CD4-positive, alpha-beta T cell treated with Interleukin-4 for 4 hours (primary cell): ENCODE results near the gene POLR2E.
"Not testable (repeated sequence)": the region's sequence is repeated elsewhere in the genome, so short reads cannot be mapped to it uniquely, and the experiment has no call there.

Experiments used
- DNase-seq: peaks from one replicate; pipeline ENCODE4 v3.0.0-alpha.2; 2020

Gene POLR2E

GRCh38 chr19:1094978-1095701, at the start of gene POLR2E:
POLR2E (minus strand) TSS chr19:1095375; CDS start chr19:1095315, 60 bp downstream.
- peak; percentile 98 for DNase-seq

DNA sequence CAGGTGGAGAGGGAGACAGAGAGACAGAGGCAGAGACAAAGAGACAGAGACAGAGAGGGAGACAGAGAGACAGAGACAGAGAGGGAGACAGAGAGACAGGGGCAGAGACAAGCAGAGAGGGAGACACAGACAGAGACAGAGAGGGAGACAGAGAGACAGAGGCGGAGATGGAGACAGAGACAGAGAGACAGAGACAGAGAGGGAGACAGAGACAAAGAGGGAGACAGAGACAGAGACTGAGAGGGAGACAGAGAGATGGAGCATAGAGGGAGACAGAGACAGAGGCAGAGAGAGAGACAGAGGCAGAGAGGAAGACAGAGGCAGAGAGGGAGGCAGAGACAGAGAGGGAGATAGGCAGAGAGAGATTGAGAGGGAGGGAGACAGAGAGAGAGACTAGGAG, 49.6 kb upstream of the POLR2E start:
- DNase-seq = no peak

GRCh38 chr19:1143828-1144399, 48.7 kb upstream of the POLR2E start:
- DNase-seq = no peak

GRCh38 chr19:1141944-1142343, 46.8 kb upstream of the POLR2E start:
- no peak for DNase-seq

DNA sequence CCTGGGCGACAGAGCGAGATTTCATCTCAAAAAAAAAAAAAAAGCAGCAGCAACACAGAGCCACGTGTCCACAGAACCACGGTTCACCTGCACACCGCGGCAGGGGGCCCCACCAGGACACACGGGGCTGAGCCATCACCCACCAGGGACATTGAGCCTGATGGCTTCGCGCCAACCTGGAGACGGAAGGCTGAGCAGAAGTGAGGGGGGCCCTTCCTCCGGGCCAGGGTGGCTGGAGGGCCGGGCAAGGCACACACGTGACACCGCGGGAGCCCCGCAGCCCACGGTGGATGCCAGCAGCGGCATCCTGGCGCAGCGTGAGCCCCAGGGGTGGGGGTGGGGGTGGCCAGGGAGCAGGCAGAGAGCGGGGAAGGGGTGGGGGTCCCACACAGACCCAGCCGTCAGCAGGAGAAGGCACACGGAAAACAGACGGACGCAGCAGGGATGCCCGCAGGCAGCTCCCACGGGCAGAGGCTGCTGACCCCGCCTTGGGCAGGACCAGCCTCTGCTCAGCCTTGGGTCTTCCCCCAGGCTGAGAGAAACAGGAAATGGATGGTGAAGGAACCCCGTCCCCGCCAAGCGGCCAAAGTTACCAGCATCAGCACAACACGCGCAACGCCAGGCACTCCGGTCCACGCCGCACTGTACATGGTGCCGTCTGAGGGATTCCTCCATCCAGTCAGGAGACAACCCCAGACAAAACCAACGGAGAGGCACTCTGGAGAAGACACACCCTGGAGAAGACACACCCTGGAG, 45.3 kb upstream of the POLR2E start:
- no peak for DNase-seq

DNA sequence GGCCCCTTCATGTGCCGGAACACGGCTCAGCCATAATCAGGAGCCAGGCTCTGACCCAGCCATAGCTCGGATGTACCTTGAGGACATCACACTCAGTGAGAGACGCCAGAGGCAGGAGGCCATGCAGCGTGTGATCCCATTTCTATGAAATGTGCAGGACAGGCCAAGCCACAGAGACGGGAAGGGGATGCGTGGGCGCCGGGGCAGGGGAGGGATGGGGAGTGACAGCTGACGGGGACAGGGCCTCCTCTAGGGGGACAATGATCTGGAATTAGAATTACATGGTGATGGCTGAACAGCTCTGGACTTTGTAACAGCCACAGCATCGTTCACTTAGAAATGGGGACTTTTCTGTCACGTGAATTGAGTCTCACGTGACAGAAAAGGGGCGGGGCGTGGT, 44.0 kb upstream of the POLR2E start:
- DNase-seq = no peak

DNA sequence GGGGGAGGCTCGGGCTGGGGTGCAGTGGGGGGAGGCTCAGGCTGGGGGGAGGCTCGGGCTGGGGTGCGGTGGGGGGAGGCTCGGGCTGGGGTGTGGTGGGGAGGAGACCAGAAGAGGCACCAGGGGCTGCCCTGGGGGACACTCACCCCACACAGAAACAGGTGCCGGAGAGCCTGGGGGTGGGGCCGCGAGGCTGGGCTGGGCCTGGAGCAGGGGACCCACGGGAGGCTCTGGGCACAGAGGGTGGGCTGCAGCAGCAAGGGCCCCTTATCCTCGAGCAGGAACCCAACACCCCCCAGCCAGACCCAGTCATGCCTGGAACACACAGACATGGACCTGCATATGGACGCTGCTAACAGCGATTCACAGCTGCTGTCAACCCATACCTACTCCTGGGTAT, 42.9 kb upstream of the POLR2E start:
- DNase-seq = no peak

- no peak for DNase-seq
Observed at GRCh38 chr19:1136621-1137317, 41.6 kb upstream of the POLR2E start.

GRCh38 chr19:1136201-1136600, 41.0 kb upstream of the POLR2E start:
- no peak for DNase-seq

GRCh38 chr19:1135454-1135853, 40.3 kb upstream of the POLR2E start:
- DNase-seq = no peak

- DNase-seq = no peak
Observed at GRCh38 chr19:1134431-1134830, 39.3 kb upstream of the POLR2E start.

- DNase-seq = peak; percentile 86
Observed at GRCh38 chr19:1133471-1133929, 38.3 kb upstream of the POLR2E start.

- peak; percentile 20 for DNase-seq
Observed at GRCh38 chr19:1132552-1133383, 37.6 kb upstream of the POLR2E start.

GRCh38 chr19:1131718-1132551, 36.8 kb upstream of the POLR2E start:
- peak; percentile 88 for DNase-seq

DNA sequence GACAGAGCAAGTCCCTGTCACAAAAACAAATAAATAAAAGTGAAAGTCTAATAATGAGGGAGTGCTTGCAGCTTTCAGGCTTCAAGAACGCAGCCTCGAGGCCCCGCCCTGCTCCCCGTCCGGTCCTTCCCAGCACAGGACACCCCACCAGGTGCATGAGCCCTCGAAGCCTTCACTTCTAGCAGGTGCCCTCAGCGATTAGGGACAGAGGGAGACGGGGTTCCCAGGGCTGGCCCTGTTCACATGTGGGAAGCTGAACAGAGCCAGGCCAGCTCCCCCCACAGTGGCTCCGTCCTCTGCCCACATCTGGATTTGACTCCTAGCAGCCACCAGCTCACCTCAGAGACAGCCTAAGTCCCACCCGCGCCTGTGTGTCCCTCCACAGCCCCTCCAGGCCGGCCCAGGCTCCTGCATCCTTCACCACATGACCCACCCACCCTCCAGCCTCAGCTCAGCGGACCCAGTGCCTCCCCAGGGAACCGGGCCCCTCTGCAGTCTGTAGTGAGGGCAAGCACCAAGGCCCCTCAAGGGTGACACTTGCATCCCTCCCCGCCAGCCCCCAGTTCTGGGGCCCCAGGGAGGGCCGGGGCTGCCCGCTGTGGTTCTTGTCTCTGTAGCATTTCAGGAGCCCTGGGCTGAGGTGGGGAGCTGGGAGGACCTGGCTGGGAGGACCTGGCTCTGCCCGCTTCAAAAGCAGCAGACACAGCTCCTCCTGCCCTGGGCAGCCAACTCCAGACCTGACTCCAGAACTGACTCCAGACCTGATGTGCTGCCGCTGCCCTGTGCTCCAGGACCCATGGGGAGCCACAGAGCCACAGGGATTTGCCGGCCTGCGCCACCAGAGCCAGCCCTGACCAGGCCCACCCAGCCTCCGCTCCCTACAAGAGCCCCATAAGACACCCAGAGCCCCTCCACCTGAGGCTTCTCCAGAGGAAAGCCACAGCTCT, 35.9 kb upstream of the POLR2E start:
- peak; percentile 56 for DNase-seq

- DNase-seq = no peak
Observed at GRCh38 chr19:1129535-1129934, 34.4 kb upstream of the POLR2E start.

- DNase-seq = not testable (repeated sequence)
Observed at GRCh38 chr19:1129084-1129483, 33.9 kb upstream of the POLR2E start.

GRCh38 chr19:1128106-1128505, 32.9 kb upstream of the POLR2E start:
- DNase-seq = no peak

DNA sequence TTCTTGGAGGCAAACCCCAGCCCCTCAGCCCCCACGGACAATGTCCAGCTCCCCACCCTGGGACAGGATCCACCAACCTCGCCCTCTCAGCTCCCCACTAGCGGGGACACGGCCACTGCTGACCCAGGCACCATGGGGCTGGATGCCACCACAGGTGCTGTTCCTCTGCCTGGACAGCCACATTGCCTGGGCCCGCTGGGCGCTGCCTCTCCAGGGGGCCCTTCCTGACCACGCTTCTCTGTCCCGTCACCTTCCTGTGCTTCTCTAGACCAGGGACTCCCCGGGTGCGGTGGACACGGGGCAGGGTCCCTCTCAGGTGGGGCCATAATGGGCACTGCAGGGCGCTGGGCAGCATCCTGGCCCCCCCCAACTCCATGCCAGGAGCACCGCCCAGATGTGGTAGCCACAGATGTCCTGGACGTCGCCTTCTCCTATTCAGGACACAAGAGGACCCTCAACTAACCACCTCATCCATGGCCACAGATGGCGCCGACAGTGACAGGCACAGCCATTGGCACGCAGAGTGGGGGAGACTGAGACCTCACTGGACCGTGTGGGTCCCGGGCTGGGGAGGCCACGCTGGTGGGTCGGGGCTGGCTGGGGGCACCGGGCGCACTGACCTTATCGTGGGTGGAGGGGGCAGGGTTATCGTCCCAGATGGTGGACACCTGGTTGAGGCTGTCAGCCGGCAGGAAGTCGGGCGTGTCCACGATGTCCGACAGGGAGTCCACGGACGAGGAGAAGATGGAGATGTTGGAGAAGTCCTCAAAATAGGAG, 32.0 kb upstream of the POLR2E start:
- DNase-seq = no peak
